Stimulated activated CD4-positive, alpha-beta T cell treated with anti-CD3 and anti-CD28 coated beads, Interleukin-4, amount 100 ng/mL, for 4 hours (primary cell): ENCODE measurements around the gene METTL18.
"Not testable (repeated sequence)": the region's sequence is repeated elsewhere in the genome, so short reads cannot be mapped to it uniquely, and the experiment has no call there.

Experiments
- DNase-seq, 2 experiments: peaks; one replicate each; pipeline ENCODE4 v3.0.0-alpha.2; 2020

The METTL18 gene

DNA sequence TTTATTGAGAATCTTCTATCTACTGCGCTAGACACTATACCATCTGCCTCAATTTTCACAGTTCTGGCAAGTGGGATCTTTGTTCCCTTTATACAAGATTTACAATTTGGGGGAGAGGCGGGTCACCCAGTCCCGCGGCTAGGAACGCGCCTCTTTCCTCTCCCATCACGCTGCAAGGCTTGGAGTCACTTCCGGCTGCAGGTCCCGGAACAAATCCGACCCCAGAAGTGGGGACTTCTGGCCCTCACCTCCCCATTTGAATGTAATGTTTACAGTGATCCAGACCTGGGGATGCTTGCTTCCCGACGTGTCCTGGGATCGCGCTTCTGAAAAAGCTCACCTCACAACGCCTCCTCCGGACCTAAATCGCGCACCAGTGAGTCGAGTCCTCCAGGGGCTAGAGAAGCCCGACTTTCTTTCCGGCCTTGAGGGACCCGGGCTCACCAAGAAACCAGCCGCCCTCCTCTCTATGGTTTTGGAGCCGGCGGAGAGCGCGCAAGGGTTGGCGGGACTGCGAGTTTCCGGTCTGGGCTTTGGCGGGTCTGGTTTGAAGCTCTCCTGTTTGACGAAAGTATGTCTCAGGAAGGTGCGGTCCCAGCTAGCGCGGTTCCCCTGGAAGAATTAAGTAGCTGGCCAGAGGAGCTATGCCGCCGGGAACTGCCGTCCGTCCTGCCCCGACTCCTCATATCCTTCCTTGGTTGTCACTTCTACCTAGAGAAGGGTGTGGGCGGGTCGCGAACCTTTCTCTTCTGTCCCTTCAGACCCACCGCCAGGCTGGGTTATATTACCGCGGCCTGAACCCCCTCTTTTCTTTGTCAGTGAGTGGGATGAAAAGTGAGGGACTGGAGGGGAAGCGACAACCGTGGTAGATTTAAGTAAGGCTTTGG, at the start of gene METTL18:
TSS of gene METTL18 (minus strand) at position 378 of the 887 bp plus-strand sequence. CDS start 1,212 bp downstream, outside the sequence.
- peak; percentile 81 to 91 for DNase-seq

DNA sequence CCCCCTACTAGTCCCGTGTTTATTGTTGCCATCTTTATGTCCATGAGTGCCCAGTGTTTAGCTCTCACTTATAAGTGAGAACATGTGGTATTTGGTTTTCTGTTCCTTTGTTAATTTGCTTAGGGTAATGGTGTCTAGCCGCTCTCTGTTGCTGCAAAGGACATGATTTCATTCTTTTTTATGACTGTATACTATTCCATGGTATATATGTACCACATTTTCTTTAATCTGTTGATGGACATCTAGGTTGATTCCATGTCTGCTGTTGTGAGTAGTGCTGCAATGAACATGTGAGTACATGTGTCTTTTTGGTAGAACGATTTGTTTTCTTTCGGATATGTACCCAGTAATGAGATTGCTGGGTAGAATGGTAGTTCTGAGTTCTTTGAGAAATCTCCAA, 44.2 kb upstream of the METTL18 start:
- DNase-seq = no peak

DNA sequence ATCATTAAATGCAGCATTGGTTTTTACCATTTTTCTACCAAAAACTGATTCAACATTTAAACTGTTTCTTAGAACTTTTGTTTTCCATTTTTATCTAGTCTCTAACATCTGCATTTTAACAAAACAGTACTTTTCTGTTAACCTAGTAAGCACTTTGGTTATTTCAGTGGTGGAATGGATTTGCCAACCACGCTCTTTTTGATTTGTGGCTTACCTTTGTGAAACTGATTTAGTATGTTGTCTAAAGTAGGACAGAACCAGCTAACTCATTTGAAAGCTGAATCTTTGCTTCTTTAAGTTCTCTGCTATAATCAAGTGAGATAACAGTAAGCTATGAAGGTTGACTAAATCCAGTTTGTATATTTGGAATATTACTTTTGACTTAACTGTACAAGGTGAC, 41.5 kb upstream of the METTL18 start:
- DNase-seq = no peak

DNA sequence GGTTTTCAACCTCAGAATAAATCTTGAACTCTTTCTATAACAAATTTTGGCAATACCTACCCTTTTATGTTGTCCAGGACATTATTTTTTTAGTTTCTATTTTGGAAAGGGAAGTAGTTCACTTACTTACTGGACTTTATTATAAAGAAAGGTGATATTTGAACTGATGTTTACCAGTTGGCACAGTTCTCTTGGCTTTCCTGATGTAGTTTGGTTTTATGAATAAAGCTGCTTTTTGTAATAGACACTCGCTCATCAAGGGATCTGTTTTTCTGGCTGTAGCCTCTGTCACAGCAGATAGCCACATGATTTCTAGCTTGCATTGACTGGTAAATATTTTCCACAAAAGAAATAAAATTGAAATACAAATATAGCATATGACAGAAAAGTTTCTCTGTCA, 40.9 kb upstream of the METTL18 start:
- no peak for DNase-seq

DNA sequence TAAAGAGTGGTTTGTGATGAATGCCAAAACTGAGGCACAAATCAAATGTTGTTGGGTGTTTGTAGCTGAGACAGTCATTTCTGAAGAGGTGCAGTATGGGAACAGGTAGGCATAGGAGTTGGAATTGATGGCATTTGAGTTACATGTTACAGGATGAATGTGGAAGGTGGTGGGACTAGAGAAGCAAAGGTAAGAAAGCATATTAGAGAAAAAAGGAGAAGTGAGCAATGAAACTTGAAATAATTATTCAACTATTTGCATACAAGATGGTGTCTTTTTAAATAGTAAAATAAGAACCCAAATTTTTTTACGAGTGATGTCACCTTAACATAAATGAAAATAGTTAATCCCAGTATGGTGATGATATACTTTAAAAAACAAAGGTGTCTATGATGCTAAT, 40.2 kb upstream of the METTL18 start:
- no peak for DNase-seq

DNA sequence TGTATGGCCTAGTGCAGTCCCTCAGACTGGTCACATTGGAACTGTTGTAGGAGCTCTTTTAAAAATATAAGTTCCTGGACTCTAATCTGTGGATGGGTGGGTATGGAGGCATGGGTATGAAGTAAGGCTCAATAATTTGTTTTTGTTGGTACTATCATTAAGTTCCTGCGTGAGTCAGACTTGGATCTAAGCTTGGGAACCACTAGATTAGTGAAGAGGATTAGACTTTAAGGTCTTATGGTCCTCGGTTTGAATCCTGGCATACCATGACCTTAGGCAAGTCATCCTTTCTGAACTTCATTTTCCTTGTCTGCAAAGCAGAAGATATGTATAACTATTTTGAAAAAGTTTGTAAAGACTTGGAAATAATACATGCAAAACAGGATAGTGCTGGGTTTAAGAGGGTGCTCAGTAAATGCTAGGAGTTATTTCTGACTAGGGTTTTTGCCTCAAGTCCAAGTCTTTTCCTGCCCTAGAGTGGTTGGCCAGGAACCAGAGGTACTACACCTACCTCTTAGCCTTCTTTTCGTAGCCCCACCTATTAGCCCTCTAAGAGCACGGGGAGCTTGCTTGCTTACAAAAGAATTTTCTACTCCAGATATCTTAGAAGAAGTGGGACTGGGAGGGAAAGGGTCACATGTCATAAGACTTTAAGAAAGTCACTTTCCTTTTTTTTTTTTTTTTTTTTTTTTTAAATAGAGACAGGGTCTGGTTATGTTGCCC, 38.6 kb upstream of the METTL18 start:
- DNase-seq = no peak

DNA sequence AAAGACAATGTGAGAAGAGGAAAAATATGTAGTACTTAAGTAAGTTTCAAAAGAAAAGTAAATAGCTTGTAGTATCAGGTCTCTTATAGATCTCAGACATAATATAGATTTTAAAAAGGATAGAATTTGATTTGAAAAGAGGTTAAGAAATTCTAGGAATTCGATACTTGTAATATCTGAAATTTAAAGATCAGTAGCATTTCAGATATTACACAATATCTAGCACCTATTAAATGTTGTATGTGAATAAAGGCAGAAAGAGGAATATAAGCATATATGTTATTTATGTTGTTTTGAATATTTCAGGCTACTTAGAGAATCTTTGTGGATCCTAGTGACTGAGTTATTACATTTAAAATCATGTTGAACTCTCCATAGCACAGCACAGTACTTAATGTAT, 35.0 kb upstream of the METTL18 start:
- DNase-seq = no peak

DNA sequence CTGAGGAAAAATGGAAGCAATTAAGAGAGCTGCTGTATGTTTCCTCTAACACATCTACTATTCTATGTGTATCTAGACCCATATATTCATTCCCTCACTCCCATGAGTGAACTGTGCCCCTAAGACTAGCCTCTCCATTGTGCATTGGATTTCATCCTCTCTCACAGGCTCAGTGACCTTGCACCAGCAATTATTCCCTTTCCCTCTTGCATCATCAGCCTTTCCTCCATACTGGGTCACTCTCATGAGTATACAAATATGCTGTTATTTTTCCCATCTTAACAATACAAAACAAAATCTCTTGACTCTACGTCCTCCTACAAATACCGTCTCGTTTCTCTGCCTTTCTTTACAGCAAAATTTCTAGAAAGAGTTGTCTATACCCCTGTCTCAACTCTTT, 29.4 kb upstream of the METTL18 start:
- no peak for DNase-seq

DNA sequence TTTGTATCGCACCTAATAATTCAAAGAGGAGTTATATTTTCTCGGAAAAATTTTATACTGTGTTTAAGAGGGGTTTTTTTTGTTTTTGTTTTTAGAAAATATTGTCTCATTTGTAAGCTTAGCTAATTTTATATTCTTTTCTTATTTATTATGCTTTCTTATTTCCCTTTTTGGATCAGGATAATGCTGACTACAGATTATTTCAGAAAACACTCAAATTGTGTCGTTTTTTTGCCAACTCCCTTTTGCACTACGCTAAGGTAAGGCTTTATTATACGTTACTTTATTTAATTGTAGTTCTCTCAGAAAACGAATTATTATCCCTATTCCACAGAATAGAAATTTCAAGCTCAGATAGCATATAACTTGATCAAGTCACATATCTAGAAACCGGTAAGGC, 26.8 kb upstream of the METTL18 start:
- DNase-seq = no peak

DNA sequence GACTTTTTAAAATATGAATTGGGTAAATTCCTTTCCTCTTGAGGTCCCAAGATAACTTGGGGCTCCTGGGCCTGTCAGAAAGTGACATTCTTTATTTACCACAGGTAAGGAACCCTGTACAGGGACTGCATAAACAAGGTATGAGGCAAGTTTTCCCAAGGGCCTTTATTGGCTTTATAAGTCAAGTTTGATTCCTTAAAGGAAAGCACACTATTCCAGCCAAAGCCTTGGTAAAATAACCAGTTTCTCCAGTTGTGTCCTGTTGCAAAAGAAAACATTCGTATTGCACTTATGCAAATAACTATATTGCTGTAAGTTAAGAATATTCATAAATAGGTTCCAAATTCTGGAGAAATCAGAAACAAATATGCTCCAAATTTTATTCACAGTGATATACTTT, 21.9 kb upstream of the METTL18 start:
- DNase-seq = no peak

DNA sequence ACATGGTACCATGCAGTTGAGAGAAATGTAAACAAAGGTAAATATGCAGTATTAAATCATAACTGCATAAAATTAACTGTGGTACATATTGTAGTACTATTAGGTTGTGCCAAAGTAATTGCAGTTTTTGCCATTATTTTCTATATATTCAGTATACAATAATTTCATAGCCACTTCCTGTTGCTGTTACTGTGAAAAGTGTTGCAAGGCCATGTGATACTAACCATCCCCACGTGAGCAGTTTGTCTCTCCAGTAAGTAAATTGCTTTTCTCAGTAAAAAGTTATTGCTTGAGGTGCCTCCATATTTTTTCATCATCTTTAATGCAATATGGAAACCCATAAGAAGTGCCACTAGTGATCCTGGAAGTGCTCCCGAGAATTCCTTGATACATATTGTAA, 19.6 kb upstream of the METTL18 start:
- no peak for DNase-seq

DNA sequence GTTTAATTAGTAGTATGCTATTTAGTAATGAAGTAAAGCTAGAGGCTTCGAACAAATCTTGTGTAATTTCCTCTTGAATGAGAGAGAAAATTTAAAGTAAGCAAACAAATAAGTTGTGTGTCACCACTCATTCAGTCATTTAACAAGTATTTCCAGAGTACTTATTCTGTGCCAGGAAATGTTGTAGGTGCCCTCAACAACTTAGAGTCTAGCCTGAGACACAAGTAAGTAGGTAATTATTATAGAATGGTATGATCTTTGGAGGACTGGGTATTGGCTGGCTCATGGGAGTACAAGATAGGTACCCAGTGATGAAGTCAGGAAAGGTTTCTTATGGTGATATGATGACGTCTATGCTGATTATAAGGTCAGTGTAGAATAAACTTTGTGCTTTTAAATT, 17.4 kb upstream of the METTL18 start:
- no peak for DNase-seq

DNA sequence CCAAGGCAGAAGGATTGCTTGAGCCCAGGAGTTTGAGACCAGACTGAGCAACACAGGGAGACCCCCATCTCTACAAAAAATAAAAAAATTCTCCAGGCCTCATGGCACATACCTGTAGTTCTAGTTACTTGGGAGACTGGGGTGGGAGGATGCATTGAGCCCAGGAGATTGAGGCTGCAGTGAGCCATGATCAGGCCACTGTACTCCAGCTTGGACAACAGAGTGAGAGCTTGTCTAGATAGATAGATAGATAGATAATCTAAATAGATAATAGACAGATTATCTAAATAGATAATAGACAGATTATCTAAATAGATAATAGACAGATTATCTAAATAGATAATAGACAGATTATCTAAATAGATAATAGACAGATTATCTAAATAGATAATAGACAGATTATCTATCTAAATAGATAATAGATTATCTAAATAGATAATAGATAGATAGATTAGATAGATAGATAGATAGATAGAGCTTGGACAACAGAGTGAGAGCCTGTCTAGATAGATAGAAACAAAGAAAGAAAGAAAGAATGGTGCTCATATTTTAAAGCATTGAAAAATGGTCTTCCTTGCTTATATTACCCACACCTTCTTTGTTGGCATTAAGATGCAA, 16.8 kb upstream of the METTL18 start:
- DNase-seq = not testable (repeated sequence)

DNA sequence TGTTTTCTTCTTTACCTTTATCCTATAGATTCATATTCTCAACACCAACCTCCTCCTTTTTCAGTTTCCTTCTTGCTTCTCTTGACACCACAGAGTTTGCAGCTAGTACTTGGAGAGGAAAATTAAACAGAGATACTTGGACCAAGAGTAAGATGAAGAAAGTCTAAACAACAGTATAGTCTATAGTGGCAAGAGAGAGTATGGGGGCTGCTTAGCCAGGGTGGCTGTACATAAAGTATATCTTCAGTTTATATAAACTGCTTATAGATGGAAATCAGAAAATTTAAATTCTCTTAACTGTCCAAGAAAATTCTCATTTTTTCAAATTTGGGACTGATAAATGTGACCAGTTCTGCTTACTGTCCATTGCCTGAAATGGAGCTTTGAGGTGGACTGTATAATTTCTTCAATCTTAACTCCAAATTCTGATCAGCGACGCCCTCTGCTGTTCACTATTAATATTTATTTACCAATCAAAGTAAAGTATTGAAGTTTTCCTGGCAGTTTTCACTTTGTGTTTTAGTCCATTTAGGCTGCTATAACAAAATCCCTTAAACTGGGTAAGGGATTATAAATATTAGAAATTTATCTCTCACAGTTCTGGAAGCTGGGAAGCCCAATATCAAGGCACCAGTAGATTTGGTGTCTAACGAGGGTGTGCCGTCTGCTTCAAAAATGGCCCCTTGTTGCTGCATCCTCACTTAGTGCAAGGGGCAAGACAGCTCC, 14.8 kb upstream of the METTL18 start:
- DNase-seq = peak in 1 of 2 experiments; percentile 10

DNA sequence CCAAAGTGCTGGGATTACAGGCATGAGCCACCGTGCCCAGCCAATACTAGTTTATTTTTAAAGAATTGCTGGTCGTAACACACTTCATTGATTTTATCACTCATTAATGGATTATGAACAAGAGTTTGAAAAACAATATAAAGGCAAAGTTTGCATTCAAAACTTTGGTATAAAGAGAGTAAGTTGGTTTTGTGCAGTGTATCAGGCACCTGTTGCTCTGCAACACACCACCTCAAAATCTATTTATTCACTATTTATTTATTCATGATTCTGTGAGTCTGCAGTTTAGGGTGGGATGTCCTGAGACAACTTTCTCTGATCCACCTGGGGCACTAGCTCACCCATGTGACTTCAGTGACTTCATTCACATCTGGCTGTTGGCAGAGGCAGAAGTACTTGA, 10.2 kb upstream of the METTL18 start:
- DNase-seq = no peak

DNA sequence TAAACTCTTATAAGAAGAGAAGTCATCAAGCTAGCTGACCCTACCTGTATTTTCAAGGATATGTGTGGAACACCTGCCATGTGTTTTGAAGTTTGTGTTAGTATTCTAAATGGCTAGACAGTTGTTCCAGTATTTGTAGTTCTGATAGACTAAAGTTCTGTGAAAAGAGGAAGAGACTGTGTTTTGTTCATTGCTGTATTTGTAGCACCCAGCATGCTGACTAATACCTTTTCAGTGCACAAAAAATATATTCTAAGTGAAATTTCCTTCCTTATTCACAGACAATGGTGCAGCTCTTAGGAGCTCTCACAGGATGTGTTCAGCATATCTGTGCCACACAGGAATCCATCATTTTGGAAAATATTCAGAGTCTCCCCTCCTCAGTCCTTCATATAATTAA, 8.2 kb upstream of the METTL18 start:
- no peak for DNase-seq

DNA sequence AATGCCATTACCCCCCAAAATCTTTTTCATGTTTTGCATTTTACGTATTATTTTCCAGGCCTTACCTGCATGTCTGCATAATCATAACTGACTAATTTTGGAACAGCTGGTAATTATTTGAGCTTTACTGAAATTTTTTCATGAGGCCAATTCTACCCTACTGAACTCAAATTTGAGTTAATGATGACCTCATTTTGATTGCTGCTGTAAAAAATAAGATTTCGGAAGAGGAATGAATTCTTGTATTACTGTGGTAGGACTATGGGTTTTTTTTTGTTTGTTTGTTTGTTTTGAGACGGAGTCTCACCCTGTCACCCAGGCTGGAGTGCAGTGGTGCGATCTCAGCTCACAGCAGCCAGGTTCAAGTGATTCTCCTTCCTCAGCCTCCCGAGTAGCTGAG, 2.6 kb upstream of the METTL18 start:
- no peak for DNase-seq

DNA sequence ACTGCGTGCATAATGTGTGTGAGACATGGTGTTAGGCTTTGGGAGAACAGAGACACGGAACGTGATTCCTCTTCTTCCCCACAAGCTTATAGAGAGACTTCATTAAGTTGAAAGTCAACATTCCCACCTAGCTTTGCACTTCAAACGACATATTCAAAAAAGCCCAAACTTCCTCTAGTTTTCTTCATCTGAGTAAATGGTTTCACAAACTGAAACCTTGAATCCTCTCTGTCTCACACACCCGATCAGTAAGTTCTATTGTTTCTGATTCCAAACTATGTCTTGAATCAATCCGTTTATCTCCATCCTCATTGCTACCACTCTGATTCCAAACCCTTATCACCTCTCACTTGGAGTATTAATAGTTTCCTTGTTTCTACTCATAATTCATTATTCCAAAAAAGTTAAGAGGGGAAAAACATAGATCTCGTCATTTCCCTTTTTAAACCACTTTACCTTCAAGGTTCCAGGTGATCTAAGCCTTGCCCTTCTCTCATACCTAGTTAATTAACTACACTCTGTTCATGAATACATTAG, 1.6 kb upstream of the METTL18 start:
- no peak for DNase-seq

DNA sequence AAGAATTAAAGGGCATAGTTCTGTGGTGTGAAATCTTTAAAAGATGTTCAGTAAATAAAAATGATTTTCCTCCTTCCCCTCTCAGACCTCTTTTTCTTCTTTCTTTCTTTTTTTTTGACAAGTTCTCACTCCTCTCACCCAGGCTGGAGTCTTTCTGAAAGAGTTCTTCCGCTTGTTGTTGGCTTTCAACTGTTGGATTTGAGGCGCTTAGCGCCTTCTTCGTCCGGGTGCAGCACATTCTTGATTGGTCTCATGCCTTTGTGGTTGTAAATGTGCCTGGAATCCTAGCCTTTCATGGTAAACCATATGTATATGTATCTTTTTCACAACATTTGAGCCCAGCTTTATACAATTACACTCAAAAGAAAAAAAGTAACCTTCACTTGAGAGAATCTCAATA, 980 bp upstream of the METTL18 start:
- no peak for DNase-seq

DNA sequence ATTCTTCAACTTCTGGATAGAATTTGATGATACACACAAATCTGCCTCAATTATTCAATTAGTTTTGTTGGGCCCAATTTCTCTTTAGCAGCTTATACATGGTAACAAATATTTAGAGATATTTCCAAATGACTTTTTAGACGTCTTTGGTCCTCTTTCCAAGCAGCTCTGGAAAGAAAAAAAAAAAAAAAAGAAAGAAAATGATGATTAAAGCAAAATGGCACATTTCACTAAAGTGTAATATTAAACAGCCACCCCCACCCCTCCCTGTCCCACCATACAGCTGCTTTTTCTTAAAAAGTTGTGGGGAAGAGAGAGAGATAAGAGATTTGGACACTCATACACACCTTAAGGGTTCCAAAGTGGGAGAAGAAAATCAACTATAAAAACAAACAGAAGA, 977 bp downstream of the METTL18 start:
- no peak for DNase-seq

DNA sequence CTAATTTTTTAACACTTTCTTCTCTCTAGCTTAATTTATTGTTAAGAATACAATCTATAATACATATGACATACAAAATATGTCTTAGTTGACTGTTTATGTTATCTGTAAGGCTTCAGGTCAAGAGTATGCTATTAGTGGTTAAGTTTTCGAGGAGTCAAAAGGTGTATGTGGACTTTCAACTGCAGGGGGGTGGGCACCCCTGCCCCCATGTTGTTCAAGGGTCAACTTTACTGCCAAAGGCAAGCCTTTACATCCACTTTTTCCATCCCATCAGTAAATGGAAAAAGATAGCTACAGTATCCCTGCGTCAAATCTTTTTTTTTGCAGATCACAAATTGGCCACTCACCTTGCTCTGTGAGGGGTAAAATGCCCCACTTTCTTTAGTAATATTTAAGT, 6.3 kb downstream of the METTL18 start:
- DNase-seq = no peak

DNA sequence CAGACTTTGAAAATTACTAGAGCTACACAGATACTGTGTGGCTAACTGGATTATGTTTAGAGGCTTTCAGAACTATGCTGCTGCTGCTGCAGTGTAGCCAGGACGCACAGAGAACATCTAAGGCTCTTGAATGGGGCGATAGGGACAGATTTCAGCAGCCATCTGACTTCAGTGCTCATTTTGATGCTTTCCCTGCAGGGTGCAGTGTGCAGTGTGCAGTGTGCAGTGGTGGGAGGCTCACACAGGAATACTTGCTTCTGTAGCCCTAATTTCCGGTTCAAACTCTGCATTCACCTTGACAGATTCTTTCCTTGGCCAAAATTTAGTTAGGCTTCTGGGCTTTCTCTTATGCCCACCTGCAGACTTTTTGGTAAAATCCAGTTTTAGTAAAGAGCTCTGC, 7.7 kb downstream of the METTL18 start:
- no peak for DNase-seq

DNA sequence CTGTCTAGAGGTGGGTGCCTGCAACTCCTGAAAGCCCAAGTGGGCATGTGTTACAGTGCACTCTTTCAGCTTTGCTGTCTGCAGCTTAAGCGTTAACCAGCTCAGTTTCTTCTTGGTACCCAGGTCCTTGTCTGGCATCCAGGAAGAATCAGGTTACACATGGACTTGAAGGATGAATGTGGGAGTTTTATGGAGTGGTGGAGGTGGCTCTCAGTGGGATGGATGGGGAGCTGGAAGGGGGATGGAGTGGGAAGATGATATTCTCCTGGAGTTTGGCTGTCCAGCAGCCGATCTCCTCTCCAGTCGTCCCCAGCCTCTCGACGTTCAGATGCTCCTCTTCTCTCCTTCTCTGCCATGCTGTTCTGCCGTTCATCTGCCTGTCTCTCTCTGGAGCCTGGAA, 9.4 kb downstream of the METTL18 start:
- no peak for DNase-seq
